ENCODE data around the gene LYPD6B.

LYPD6B gene

GRCh38 chr2:149080099-149080498 lies 41.6 kb downstream of the LYPD6B start:
- DNase-seq: no peak

- DNase-seq: no peak
Observed at GRCh38 chr2:149080971-149081370, 42.5 kb downstream of the LYPD6B start.

- peak; percentile 12 to 33 (median 20) for DNase-seq
Observed at GRCh38 chr2:149082079-149082478, 43.6 kb downstream of the LYPD6B start.

GRCh38 chr2:149082735-149083134 lies 44.2 kb downstream of the LYPD6B start:
- DNase-seq: no peak

GRCh38 chr2:149084924-149085795 lies 46.7 kb downstream of the LYPD6B start:
- peak; percentile 65 to 83 (median 81) for DNase-seq

- DNase-seq: no peak
Observed at GRCh38 chr2:149087751-149088150, 49.3 kb downstream of the LYPD6B start.

- peak in 2 of 3 donors; percentile 21 to 22 for DNase-seq
Observed at GRCh38 chr2:149089068-149089467, 50.6 kb downstream of the LYPD6B start.

- DNase-seq: no peak
Observed at GRCh38 chr2:149090706-149091105, 52.2 kb downstream of the LYPD6B start.

- no peak for DNase-seq
Observed at GRCh38 chr2:149093579-149093978, 55.1 kb downstream of the LYPD6B start.

- DNase-seq: no peak
Observed at GRCh38 chr2:149094217-149095015, 55.9 kb downstream of the LYPD6B start.

- no peak for DNase-seq
Observed at GRCh38 chr2:149098701-149099100, 60.2 kb downstream of the LYPD6B start.

- no peak for DNase-seq
Observed at GRCh38 chr2:149099298-149099697, 60.8 kb downstream of the LYPD6B start.

- no peak for DNase-seq
Observed at GRCh38 chr2:149100739-149101699, 62.5 kb downstream of the LYPD6B start.

- DNase-seq: no peak
Observed at GRCh38 chr2:149101818-149102217, 63.3 kb downstream of the LYPD6B start.

- no peak for DNase-seq
Observed at GRCh38 chr2:149103081-149103620, 64.7 kb downstream of the LYPD6B start.

- no peak for DNase-seq
Observed at GRCh38 chr2:149104221-149104620, 65.7 kb downstream of the LYPD6B start.

- DNase-seq: no peak
Observed at GRCh38 chr2:149112068-149112467, 73.6 kb downstream of the LYPD6B start.

GRCh38 chr2:149112713-149113112 lies 74.2 kb downstream of the LYPD6B start:
- DNase-seq: no peak

GRCh38 chr2:149115781-149116180 lies 77.3 kb downstream of the LYPD6B start:
- no peak for DNase-seq

- no peak for DNase-seq
Observed at GRCh38 chr2:149119368-149119767, 80.9 kb downstream of the LYPD6B start.

GRCh38 chr2:149122516-149122915 lies 84.0 kb downstream of the LYPD6B start:
- DNase-seq: no peak

- no peak for DNase-seq
Observed at GRCh38 chr2:149125031-149125725, 86.7 kb downstream of the LYPD6B start.
